Measurements from ENCODE around the gene LRRC31. TPM values are rescaled to one million over a fixed set of nuclear protein-coding genes. Genes with fewer than 3 reads are reported as not detected.
A peak's percentile ranks its signal among the peaks of the same experiment; 100 is the strongest.

Gene LRRC31
- total and polyA plus RNA-seq, 2 donors (not counting 1 experiment from before 2014, with no cell fraction given), result not detected

DNA sequence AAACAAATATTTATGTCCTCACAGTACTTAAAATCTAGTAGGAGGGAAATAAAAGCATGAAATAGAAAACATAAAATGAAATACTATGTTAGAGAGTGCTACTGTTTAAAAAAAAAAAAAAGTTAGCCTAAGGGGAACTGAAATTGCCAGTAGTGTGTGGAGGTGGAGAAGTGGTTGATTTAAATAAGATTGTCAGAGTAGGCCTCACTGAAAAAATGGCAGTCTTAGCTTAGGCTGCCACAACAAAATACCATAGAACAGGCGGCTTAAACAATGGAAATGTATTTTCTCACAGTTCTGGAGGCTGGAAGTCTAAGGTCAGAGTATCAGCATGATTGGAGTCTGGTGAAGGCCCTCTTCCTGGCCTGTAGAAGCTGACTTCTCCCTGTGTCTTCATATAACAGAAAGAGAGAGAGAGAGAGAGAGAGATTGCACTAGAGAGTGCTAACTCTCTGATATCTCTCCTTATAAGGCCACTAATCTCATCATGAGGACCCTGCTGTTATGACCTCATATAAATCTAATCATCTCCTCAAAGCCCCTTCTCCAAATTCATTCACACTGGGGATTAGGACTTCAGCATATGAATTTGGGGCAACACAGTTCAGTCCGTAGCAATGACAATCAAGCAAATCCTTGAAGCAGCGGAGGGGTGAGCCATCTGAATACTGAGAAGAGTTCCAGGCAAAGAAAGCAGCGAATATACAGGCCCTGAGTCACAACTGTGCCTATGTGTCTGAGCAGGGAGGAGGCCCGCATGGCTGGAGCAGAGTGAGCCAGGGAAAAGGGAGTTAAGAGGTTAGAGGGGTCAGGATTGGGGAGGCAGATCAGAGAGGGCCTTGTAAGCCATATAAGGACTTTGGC lies 33.4 kb downstream of the LRRC31 start:
- no peaks in the 10 kb centered on the region for H4K20me1 ChIP-seq (ENCODE audit: control insufficient read depth, extremely low read depth, insufficient read depth, low read length)
- H3K27me3 ChIP-seq (ENCODE audit: control insufficient read depth, insufficient read depth, low read length), result no peaks in the 10 kb centered on the region
- no peak overlapping the region for H3K4me3 ChIP-seq (replicated peaks in 1 of 4; ENCODE audit: control extremely low read depth in 1 of 4, insufficient read depth in 1 of 4, low read depth in 3 of 4, low read length in 4 of 4)
- H3K27ac ChIP-seq (ENCODE audit: insufficient read depth, low read length), result no peak overlapping the region
- no peaks in the 10 kb centered on the region for H3K79me2 ChIP-seq (ENCODE audit: control insufficient read depth, insufficient read depth, low read length)
- peak overlapping the region; percentile 86 for H2AFZ ChIP-seq (ENCODE audit: low read length)
- TF ChIP-seq, protein P1, sequence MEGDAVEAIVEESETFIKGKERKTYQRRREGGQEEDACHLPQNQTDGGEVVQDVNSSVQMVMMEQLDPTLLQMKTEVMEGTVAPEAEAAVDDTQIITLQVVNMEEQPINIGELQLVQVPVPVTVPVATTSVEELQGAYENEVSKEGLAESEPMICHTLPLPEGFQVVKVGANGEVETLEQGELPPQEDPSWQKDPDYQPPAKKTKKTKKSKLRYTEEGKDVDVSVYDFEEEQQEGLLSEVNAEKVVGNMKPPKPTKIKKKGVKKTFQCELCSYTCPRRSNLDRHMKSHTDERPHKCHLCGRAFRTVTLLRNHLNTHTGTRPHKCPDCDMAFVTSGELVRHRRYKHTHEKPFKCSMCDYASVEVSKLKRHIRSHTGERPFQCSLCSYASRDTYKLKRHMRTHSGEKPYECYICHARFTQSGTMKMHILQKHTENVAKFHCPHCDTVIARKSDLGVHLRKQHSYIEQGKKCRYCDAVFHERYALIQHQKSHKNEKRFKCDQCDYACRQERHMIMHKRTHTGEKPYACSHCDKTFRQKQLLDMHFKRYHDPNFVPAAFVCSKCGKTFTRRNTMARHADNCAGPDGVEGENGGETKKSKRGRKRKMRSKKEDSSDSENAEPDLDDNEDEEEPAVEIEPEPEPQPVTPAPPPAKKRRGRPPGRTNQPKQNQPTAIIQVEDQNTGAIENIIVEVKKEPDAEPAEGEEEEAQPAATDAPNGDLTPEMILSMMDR (conservative IDR thresholded peaks at IDR 0.05 in 1 of 2, IDR thresholded peaks at IDR 0.05 in 1 of 2; ENCODE audit: low read depth in 1 of 2, low read length in 2 of 2), result no peak
- no peak for TF ChIP-seq EZH2 (IDR thresholded peaks at IDR 0.05; ENCODE audit: low read length, missing control alignments)
- peak; percentile 36 to 38 for DNase-seq (ENCODE audit: low read depth in 2 of 2)
- peaks cover 2% of the 10 kb centered on the region for H3K4me1 ChIP-seq (ENCODE audit: control insufficient read depth, extremely low read depth, insufficient read depth, low read length)
- no peak overlapping the region for H3K4me2 ChIP-seq (ENCODE audit: extremely low read depth, insufficient read depth, low read length)
- no peak overlapping the region for H3K9ac ChIP-seq (ENCODE audit: insufficient read depth, low read length)
- H3K9me3 ChIP-seq (ENCODE audit: control insufficient read depth, insufficient read depth, low read depth, low read length), result no peaks in the 10 kb centered on the region
- no peaks in the 10 kb centered on the region for H3K36me3 ChIP-seq (ENCODE audit: control insufficient read depth, insufficient read depth, low read length)

GRCh38 chr3:169835533-169835932 lies 34.2 kb downstream of the LRRC31 start:
- H3K4me2 ChIP-seq (ENCODE audit: extremely low read depth, insufficient read depth, low read length), result no peak overlapping the region
- H3K27ac ChIP-seq (ENCODE audit: insufficient read depth, low read length), result no peak overlapping the region
- H3K4me1 ChIP-seq (ENCODE audit: control insufficient read depth, extremely low read depth, insufficient read depth, low read length), result peaks cover 2% of the 10 kb centered on the region
- no peaks in the 10 kb centered on the region for H3K79me2 ChIP-seq (ENCODE audit: control insufficient read depth, insufficient read depth, low read length)
- H3K9me3 ChIP-seq (ENCODE audit: control insufficient read depth, insufficient read depth, low read depth, low read length), result no peaks in the 10 kb centered on the region
- DNase-seq (ENCODE audit: low read depth in 2 of 2), result no peak
- no peak overlapping the region for H2AFZ ChIP-seq (ENCODE audit: low read length)
- H4K20me1 ChIP-seq (ENCODE audit: control insufficient read depth, extremely low read depth, insufficient read depth, low read length), result no peaks in the 10 kb centered on the region
- no peaks in the 10 kb centered on the region for H3K27me3 ChIP-seq (ENCODE audit: control insufficient read depth, insufficient read depth, low read length)
- no peak overlapping the region for H3K9ac ChIP-seq (ENCODE audit: insufficient read depth, low read length)
- no peaks in the 10 kb centered on the region for H3K36me3 ChIP-seq (ENCODE audit: control insufficient read depth, insufficient read depth, low read length)
- no peak for TF ChIP-seq EZH2 (IDR thresholded peaks at IDR 0.05; ENCODE audit: low read length, missing control alignments)
- TF ChIP-seq, protein P1 (conservative IDR thresholded peaks at IDR 0.05 in 1 of 2, IDR thresholded peaks at IDR 0.05 in 1 of 2; ENCODE audit: low read depth in 1 of 2, low read length in 2 of 2), result no peak
- H3K4me3 ChIP-seq (replicated peaks in 1 of 4; ENCODE audit: control extremely low read depth in 1 of 4, insufficient read depth in 1 of 4, low read depth in 3 of 4, low read length in 4 of 4), result no peak overlapping the region

- Histone ChIP-seq H2AFZ (ENCODE audit: low read length) (no peak overlapping the region), H3K9ac (ENCODE audit: insufficient read depth, low read length) (no peak overlapping the region), H3K36me3 (ENCODE audit: control insufficient read depth, insufficient read depth, low read length) (no peaks in the 10 kb centered on the region), H3K4me3 (replicated peaks in 1 of 4; ENCODE audit: control extremely low read depth in 1 of 4, insufficient read depth in 1 of 4, low read depth in 3 of 4, low read length in 4 of 4) (no peak overlapping the region), H3K4me1 (ENCODE audit: control insufficient read depth, extremely low read depth, insufficient read depth, low read length) (no peaks in the 10 kb centered on the region), H3K4me2 (ENCODE audit: extremely low read depth, insufficient read depth, low read length) (no peak overlapping the region), H3K9me3 (ENCODE audit: control insufficient read depth, insufficient read depth, low read depth, low read length) (no peaks in the 10 kb centered on the region), H4K20me1 (ENCODE audit: control insufficient read depth, extremely low read depth, insufficient read depth, low read length) (no peaks in the 10 kb centered on the region), H3K79me2 (ENCODE audit: control insufficient read depth, insufficient read depth, low read length) (no peaks in the 10 kb centered on the region), H3K27ac (ENCODE audit: insufficient read depth, low read length) (no peak overlapping the region), H3K27me3 (ENCODE audit: control insufficient read depth, insufficient read depth, low read length) (no peaks in the 10 kb centered on the region)
- no peak for DNase-seq (ENCODE audit: low read depth in 2 of 2)
- TF ChIP-seq EZH2 (IDR thresholded peaks at IDR 0.05; ENCODE audit: low read length, missing control alignments), result no peak
- TF ChIP-seq, protein P1 (conservative IDR thresholded peaks at IDR 0.05 in 1 of 2, IDR thresholded peaks at IDR 0.05 in 1 of 2; ENCODE audit: low read depth in 1 of 2, low read length in 2 of 2), result no peak
Observed at GRCh38 chr3:169827712-169828111, 42.0 kb downstream of the LRRC31 start.
